ENCODE measurements around the gene ZPBP. TPM values are rescaled to one million over a fixed set of nuclear protein-coding genes. Genes with fewer than 3 reads are reported as not detected.

The ZPBP gene
- polyA plus RNA-seq, 1 donor from 2014 or later, result not detected

DNA sequence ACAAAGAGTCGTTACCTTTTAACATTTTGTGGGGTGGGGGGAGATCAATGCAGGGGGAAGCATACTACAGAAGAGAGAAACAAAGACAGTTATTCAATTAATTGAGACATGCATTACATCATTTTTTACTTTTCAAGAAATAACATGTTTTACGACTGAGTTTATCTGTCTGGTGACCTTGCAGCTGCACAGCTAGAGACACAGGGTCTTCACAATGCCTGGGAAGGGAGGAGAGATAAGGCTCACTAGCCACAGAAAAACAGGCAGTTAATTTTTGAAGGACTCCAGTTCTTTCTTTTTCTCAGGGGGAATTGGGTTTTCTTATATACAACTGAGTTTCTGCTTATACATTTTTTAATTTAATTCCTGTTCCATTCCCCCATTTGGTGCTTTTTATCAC, 30.1 kb downstream of the ZPBP start:
- Histone ChIP-seq H3K27ac (ENCODE audit: low read length) (no peak overlapping the region), H3K36me3 (ENCODE audit: insufficient read depth, low read length) (no peaks in the 10 kb centered on the region), H3K79me2 (replicated peaks; ENCODE audit: insufficient read depth, low read length) (no peaks in the 10 kb centered on the region), H3K9me3 (ENCODE audit: low read length) (no peaks in the 10 kb centered on the region), H3K9me2 (ENCODE audit: insufficient read depth, low read length) (no peaks in the 10 kb centered on the region), H3F3A (ENCODE audit: insufficient read depth, low read length, poor library complexity, severe bottlenecking) (no peaks in the 10 kb centered on the region), H3K27me3 (ENCODE audit: insufficient read depth, low read depth, low read length) (no peaks in the 10 kb centered on the region), H3K4me2 (ENCODE audit: low read length) (no peak overlapping the region), H3K9ac (ENCODE audit: low read length) (no peak overlapping the region), H3K4me3 (ENCODE audit: low read length) (no peak overlapping the region), H4K20me1 (ENCODE audit: insufficient read depth) (no peaks in the 10 kb centered on the region), H2AFZ (ENCODE audit: low read depth, low read length) (no peak overlapping the region)
- TF ChIP-seq EP300 (conservative IDR thresholded peaks at IDR 0.05; ENCODE audit: poor library complexity, severe bottlenecking), result no peak
- no peak for TF ChIP-seq SMC3 (conservative IDR thresholded peaks at IDR 0.05; ENCODE audit: poor library complexity)
- TF ChIP-seq MXI1 (conservative IDR thresholded peaks at IDR 0.05; ENCODE audit: poor library complexity, severe bottlenecking), result no peak
- TF ChIP-seq EZH2 (IDR thresholded peaks at IDR 0.05; ENCODE audit: borderline replicate concordance, insufficient read depth, low read length, poor library complexity, severe bottlenecking), result no peak
- TF ChIP-seq, protein P1, sequence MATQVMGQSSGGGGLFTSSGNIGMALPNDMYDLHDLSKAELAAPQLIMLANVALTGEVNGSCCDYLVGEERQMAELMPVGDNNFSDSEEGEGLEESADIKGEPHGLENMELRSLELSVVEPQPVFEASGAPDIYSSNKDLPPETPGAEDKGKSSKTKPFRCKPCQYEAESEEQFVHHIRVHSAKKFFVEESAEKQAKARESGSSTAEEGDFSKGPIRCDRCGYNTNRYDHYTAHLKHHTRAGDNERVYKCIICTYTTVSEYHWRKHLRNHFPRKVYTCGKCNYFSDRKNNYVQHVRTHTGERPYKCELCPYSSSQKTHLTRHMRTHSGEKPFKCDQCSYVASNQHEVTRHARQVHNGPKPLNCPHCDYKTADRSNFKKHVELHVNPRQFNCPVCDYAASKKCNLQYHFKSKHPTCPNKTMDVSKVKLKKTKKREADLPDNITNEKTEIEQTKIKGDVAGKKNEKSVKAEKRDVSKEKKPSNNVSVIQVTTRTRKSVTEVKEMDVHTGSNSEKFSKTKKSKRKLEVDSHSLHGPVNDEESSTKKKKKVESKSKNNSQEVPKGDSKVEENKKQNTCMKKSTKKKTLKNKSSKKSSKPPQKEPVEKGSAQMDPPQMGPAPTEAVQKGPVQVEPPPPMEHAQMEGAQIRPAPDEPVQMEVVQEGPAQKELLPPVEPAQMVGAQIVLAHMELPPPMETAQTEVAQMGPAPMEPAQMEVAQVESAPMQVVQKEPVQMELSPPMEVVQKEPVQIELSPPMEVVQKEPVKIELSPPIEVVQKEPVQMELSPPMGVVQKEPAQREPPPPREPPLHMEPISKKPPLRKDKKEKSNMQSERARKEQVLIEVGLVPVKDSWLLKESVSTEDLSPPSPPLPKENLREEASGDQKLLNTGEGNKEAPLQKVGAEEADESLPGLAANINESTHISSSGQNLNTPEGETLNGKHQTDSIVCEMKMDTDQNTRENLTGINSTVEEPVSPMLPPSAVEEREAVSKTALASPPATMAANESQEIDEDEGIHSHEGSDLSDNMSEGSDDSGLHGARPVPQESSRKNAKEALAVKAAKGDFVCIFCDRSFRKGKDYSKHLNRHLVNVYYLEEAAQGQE (IDR thresholded peaks at IDR 0.05; ENCODE audit: borderline replicate concordance), result no peak
- no peak for TF ChIP-seq TAF1 (IDR thresholded peaks at IDR 0.05; ENCODE audit: low read depth)
- TF ChIP-seq POLR2AphosphoS5 (IDR thresholded peaks at IDR 0.05), result no peak
- TF ChIP-seq RAD21 (conservative IDR thresholded peaks at IDR 0.05), result no peak
- TF ChIP-seq, protein P2, sequence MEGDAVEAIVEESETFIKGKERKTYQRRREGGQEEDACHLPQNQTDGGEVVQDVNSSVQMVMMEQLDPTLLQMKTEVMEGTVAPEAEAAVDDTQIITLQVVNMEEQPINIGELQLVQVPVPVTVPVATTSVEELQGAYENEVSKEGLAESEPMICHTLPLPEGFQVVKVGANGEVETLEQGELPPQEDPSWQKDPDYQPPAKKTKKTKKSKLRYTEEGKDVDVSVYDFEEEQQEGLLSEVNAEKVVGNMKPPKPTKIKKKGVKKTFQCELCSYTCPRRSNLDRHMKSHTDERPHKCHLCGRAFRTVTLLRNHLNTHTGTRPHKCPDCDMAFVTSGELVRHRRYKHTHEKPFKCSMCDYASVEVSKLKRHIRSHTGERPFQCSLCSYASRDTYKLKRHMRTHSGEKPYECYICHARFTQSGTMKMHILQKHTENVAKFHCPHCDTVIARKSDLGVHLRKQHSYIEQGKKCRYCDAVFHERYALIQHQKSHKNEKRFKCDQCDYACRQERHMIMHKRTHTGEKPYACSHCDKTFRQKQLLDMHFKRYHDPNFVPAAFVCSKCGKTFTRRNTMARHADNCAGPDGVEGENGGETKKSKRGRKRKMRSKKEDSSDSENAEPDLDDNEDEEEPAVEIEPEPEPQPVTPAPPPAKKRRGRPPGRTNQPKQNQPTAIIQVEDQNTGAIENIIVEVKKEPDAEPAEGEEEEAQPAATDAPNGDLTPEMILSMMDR (IDR thresholded peaks at IDR 0.05; ENCODE audit: poor library complexity, severe bottlenecking), result no peak

DNA sequence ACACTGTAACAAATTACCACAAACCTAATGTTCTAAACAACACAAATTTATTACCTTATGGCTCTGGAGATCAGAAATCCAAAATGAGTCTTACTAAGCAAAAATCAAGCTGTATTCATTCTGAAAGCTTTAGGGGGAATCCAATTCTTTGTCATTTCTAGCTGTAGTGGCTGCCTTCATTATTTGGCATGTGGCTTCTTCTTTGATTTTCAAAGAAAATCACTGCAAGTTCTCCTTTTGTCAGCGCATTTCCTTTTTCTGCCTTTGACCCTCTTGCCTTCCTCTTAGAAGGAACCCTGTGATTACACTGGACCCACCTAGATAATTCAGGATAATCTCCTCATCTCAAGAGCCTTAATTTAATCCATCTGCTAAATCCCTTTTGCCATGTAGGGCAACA, 36.9 kb downstream of the ZPBP start:
- TF ChIP-seq EP300 (conservative IDR thresholded peaks at IDR 0.05; ENCODE audit: poor library complexity, severe bottlenecking), result no peak
- TF ChIP-seq, protein P1 (IDR thresholded peaks at IDR 0.05; ENCODE audit: borderline replicate concordance), result no peak
- no peak for TF ChIP-seq SMC3 (conservative IDR thresholded peaks at IDR 0.05; ENCODE audit: poor library complexity)
- TF ChIP-seq, protein P2 (IDR thresholded peaks at IDR 0.05; ENCODE audit: poor library complexity, severe bottlenecking), result no peak
- no peak for TF ChIP-seq POLR2AphosphoS5 (IDR thresholded peaks at IDR 0.05)
- TF ChIP-seq EZH2 (IDR thresholded peaks at IDR 0.05; ENCODE audit: borderline replicate concordance, insufficient read depth, low read length, poor library complexity, severe bottlenecking), result no peak
- no peak for TF ChIP-seq TAF1 (IDR thresholded peaks at IDR 0.05; ENCODE audit: low read depth)
- no peak for TF ChIP-seq RAD21 (conservative IDR thresholded peaks at IDR 0.05)
- no peak for TF ChIP-seq MXI1 (conservative IDR thresholded peaks at IDR 0.05; ENCODE audit: poor library complexity, severe bottlenecking)

More for the DNA sequence above, 36.9 kb downstream of the ZPBP start:
- Histone ChIP-seq H3K27ac (ENCODE audit: low read length) (no peak overlapping the region), H3K9ac (ENCODE audit: low read length) (no peak overlapping the region), H3K4me2 (ENCODE audit: low read length) (no peak overlapping the region), H3K4me3 (ENCODE audit: low read length) (no peak overlapping the region), H3K27me3 (ENCODE audit: insufficient read depth, low read depth, low read length) (no peaks in the 10 kb centered on the region), H2AFZ (ENCODE audit: low read depth, low read length) (no peak overlapping the region), H3K9me3 (ENCODE audit: low read length) (no peaks in the 10 kb centered on the region), H3F3A (ENCODE audit: insufficient read depth, low read length, poor library complexity, severe bottlenecking) (no peaks in the 10 kb centered on the region), H4K20me1 (ENCODE audit: insufficient read depth) (no peaks in the 10 kb centered on the region), H3K36me3 (ENCODE audit: insufficient read depth, low read length) (no peaks in the 10 kb centered on the region), H3K9me2 (ENCODE audit: insufficient read depth, low read length) (no peaks in the 10 kb centered on the region), H3K79me2 (replicated peaks; ENCODE audit: insufficient read depth, low read length) (no peaks in the 10 kb centered on the region)
